DMS114 treated with DMSO at 0.1 percent for 48 hours (cell line): Measurements from ENCODE around the gene CPVL.

Experiments
- DNase-seq: peaks from one replicate; lab custom pipeline; 2025; ENCODE audit not compliant: unreplicated experiment; lab: John Stamatoyannopoulos, UW

The CPVL gene

DNA sequence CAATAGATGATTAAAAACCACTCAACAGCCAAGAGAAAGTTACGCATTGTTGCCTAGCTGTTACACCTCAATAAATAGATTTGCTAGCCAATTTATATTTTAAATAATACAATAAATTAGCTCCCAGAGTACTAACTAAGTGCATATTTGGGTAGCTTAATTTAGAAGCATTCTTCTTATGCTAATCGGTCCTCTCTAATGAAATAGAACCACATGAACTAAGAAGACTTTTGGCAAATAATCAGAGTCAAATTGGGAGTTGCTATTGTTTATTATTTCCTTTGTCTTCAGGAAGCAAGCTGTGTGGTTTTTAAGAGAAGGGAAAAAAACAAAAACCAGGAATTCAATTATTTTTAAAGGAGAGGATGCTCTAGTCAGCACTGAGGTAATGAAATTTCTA is 139.2 kb downstream of the CPVL start:
- no peak for DNase-seq

DNA sequence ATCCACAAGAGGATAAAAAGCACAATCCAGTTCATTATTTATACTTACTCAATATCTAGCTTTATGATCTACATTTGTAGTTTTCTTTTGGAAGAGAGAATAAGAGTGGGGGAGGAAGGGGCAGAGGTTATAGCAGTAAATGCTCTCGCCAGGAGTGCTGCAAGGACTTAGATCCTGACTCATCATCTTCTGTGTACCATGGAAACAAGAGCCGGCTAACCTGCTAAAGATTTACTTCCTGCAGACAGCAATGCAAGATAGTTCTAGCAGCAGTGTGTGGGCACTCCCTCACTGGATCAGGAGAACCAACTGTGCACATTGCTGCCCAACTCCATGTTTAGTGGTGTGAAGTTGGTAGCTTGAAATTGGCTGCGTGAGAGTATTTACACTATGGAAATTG is 140.5 kb downstream of the CPVL start:
- DNase-seq, result no peak

DNA sequence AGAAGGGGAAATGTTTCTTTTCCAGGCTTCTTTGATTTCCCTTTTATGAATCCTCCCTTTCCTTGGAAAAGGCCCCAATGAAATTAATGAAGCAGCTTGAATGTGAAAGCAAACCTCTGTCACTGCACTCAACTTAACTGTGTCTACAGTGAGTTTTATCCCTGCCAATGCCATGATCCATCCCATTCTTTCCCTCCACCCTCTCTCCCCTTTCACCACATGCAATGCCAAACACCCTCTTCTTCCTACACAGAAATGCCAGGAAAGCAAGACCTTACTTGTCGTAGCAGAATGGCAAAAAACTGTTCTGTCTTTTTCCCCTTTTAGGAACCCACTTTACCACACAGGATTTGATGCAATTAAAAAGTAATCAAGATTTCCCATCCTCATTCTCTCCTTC is 140.9 kb downstream of the CPVL start:
- no peak for DNase-seq

DNA sequence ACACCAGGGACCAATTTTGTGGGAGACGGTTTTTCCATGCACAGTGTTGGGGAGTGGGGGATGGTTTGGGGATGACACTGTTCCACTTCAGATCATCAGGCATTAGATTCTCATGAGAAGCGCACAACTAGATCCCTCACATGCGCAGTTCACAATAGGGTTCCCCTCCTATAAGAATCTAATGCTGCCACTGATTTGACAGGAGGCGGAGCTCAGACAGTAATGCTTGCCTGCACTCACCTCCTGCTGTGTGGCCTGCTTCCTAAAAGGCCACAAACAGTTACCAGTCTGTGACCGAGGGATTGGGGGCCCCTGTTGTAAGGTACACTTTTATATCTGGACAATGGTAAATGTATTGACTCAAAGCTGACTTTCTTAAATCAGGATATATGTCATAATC is 142.6 kb downstream of the CPVL start:
- no peak for DNase-seq

DNA sequence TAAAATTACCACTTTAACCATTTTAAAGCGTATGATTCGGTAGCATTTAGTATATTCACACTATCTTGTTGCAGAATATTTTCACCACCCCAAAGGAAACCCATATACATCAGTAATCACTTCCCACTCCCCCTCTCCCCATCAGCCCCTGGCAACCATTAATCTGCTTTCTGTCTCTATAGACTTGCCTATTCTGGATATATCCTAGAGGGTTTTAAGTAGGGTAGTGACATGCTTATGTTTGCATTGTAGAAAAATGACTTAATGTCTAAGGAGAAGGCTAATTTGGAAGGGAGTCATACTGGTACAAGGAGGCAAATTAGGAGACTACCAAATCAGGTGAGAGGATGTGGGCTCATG is 145.6 kb downstream of the CPVL start:
- DNase-seq, result no peak

DNA sequence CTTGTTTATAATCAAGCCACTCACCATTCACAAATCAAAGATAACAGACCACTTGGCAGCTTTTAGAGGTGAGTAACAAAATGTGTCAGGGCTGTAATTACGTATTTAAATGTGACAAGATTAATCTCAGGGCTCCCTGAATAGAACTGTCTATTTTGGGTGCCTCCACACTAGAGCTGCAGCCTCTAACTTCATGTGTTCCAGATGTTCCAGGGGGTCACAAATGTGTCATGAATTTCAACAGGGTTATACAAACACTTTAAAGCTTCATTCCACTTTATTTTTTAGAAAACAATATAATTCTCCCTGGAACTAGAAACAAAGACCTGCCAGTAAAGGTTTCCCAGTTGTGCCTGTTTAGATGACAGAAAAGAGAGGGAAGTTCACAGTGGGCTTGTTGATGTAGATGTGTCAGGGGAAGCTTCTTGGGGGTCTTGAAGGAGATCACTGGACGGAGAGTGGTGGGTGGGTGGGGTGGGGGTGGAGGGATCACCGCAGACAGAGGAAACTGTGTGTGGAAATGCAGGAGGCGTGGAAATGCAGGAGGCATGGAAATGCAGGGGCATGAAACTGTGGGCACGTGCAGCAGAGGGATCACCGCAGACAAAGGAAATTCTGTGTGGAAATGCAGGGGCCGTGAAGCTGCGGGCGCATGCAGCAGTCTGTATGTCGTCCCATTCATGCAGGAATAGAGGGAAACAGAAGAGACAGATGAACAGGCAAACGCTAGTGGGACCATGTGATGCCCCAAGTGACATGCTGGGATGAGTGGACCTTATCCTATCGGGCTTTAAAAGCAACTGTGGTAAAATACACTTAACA is 146.2 kb downstream of the CPVL start:
- DNase-seq, result no peak

DNA sequence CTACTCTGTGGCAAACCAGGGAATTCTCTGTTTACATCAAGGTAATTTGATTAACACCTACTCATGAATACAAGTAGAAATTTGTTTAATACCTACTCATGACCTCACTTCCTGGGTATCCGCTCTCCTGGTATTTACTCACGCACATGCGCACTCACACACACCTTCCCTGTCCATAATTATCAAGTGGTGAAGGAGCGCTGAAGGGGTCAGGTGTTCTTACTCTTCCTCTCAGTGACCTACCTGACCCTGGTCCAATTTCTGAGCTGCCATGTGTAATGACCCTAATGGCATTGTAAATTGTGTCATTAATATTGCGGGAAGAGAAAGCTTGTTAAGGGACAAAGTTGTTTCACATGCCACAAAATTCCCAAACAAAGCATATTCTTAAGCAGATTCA is 146.9 kb downstream of the CPVL start:
- no peak for DNase-seq

DNA sequence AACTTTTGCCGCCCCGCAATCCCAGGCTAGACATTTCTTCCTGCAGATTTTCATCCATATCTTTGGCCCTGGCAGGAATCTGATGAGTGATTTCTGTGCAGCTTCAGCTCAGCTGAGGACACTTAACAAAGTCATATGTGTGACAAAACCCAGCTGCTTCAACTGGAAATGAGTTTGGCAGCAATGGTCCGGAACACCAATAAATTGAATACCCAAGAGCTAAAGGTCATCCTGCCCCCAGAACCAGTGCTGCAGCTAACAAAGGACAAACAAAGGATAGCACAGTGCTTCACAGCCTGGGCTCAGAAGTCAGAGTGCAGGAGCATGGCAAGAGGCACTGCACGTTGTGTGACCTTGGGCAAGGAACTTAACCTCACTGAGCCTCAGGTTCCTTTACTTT is 148.2 kb downstream of the CPVL start:
- no peak for DNase-seq

DNA sequence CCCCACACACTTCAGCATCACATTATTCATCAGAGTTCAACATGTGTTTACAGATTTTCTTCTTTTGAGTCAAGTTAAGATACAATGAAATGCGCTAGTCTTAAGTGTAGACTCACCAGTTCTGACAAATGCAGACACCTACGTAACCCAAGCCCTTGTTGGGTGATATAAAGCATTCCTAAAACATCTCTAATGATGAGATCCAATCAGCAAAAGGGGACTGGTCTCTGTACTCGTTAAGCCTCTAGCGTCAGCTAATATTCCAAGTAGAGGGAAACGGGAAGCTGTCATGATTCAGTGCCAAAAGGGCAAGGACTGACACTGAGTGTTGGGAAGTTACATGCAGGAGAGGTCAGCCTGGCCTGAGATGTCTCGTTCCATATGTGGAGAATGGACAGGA is 149.5 kb downstream of the CPVL start:
- DNase-seq, result no peak

DNA sequence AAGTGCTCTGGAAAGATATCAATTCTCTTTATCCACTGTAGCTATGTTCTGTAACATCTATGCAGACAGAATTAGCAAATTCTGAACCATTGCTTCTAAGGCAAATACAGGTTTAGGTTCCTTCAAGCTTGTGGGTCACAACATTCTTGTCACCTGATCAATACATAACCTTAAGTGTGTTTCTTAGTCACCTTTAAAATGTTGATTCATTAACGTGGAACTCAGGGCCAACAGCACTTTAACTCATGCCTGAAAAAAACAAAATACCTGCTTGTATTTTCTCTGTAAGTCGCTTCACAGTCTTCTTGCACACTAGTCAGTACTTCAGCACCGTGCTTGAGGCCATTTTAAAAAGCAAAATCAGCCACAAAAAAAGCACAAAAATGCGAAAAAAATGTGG is 153.0 kb downstream of the CPVL start:
- DNase-seq, result no peak

DNA sequence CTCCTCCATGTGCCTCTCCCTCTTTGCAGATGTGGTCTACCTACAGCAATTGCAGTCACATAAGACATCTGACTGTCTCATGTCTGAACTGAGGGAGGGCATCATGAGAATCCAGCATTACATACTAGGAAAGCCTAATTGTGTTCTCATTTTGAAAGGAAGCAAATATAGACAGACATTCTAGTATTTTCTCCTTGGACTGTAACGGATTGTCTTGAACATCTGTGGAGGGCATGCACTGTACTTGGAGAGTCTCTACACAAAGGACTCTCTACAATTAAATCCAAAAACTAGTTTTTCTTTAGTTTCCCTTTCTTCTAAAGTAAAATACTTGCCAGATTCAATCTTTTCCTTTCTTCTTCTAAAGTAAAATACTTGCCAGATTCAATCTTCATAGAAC is 153.5 kb downstream of the CPVL start:
- no peak for DNase-seq

DNA sequence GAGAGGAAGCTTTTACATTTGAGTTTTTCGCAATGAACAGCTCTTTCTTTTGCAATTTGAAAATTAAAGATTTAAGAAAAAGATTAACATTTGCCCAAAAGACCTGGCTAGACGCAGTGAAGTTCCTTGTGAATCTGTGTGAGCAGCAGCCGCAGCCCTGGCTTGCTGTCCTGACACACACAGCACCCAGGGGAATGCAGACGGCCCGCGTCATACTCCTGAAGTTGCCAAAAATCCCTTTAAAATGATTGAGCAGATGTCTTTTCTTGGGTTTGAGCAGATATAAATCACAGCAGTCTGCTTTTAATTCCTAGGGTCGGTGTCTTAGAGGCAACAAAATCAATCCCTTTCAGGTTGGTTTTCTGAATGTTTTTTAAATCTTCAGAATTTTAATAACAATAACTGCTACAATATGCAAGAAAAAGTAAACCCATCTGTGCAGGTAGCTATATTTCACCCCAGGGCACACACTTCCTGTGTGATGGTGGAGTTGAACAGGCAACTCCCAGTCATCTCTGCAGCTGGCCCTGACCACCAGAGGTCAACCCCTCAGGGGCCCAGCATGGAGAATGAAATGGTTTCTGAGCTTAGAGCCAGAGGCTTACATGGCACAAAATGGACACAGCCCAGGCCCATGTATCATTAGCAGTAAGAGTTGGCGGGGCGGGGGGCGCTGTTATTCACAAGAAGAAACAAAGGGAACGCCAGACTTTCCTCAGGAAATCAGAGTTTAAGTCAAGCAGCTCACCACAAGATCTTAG is 156.0 kb downstream of the CPVL start:
- no peak for DNase-seq

DNA sequence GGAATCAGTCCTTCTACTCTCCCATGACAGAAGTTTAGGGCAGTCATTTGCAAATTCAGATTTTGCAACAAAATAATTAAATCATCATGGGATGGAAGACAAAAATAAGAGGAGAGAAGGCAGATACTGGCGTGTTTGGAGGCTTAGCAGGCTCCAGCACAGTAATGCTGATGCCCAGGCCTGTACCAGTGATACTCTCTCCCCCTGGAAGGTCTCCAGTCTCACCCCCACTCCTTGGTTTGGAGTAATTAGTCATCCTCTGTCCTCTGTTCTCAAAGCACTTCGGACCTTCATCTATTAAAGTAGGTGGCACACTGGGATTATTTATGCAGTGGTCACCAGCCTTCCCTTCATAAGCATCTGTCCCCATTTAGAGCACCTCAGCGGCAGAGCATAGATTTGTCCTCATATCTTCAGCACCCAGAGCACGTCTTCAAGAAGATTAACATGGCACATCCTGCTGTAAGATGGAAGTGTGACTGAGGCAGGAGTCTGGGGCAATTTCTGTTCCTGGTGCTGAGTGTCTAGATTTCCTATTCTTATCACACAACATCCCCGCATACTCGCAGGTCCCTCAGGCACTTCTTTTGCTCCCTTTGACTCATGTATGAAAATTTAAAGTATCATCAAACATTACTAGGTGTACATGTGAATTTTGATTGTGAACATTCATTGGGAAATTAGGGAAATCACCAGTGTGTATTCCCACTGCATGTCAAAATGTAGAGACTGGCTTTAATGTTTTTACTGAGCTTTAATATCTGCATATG is 156.9 kb downstream of the CPVL start:
- no peak for DNase-seq

DNA sequence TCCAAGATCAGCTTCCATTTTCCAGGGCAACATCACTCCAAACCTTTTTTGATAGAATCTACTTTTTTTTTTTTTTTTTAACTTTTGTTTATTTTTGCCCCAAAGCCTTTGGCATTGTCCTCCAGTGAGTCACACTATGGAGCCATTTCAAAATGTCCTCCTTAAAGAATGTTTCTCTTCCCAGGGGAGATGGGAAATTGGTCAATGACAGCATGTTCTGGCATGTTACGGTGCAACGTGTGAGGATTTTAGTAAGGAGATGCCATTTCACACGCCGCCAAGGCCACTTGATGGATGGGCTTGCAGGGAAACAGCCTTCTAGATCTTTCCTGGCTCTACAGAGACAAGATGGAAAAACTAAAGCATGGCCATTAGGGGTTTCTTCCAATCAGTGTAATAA is 157.5 kb downstream of the CPVL start:
- DNase-seq, result no peak

DNA sequence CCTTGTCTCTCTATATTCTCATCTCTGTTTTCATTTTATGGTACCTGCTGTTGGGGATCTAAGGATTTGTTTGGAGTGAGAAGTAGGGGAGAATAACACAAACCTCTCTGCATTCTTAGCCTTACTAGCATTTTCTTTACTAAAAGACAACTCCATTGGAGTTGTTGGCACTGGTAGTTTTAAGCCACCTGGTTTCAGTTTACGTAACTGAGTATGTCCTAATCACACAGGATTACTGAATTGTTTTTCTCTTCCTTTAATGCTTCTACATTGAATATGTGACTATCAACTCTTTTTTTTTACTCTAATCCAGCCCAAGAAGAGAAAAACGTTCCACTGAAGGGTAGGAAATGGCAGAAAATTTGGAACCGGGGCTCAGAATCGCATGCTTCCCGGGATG is 158.2 kb downstream of the CPVL start:
- no peak for DNase-seq

DNA sequence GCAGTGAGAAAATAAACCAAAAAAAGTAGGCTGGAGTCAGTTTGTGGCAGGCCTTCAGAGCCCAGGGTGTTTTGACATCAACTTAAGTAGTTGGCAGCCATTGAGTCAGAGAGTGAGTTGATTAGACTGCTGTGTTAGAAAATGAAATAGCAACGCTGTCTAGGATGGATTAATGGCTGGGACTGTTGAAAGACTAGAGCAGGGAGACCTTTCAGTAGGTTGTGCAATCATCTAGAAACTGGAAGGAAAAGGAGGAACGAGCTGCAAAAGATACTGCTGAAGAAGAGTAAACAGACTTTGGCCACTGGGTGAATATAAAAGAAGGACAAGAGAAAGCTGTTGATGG is 159.6 kb downstream of the CPVL start:
- no peak for DNase-seq

DNA sequence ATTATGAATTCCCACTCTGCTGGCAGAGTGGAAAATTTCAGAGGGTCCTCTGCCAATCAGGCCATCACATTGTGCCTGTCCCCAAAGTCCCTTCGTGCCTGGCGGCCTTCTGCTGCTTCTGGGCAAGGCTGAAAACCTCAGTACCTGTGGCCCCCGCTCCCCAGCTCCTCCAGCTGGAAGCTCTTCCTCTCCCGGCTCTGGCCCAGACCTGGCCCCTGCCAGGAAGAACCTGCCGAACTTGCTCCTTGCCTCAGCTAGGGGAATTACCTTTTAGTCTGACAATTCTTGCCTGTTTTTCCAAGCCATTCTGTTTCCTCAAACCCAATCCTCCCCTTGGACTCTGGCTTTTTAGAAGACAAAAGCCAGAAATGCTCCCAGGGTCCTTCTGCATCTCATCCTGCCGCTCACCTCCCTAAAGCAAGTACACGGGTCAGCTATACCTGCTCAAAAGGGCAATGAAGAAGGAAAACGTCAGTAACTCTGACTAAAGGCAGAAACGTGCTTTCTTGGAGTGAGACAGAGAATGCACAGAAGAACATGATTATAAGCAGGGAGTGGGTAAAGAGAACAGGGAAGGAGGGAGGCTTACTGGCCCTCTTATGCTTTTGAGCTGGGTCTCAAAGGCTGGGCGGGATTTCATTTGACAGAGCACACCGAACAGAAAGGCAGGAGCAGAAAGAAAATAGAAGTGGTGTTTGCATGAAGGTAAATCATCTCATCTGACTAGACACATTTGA is 160.1 kb downstream of the CPVL start:
- no peak for DNase-seq

DNA sequence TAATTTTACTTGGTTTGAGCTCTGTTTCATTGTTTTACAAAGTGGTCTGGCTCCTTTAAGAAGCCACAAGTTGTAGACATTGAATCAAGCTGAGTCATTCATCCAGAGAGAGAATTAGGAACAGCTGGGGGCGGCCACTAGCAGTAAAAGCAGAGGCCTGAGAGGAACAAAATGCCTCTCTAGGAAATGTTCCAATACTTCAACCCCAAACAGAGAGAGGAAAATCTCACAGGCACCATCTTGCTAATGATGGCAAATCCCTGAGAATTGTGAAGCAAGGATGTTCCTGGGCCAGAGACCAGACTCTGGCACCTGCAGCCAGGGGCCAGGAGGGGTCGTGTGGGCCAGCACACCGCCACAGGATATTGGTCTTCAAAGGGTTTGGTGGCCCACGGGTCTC is 161.7 kb downstream of the CPVL start:
- no peak for DNase-seq

DNA sequence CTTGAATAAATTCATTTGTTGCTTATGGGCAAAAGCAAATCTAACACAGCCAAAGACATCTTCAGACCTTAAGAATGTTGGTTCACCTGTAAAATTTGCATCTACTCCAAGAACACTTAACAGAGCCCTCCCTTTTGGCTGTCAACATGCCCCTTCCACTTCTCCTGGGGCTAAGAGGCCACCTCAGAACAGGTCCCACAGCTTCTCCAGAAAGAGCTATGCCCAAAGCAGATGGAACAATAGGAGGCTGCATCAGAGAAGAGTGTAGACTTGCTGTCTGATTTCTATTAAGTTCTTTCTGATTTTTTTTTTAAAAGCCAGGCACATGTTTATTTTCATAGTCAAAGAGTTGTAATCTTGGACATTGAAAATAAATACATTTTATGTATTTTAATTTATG is 162.1 kb downstream of the CPVL start:
- no peak for DNase-seq

DNA sequence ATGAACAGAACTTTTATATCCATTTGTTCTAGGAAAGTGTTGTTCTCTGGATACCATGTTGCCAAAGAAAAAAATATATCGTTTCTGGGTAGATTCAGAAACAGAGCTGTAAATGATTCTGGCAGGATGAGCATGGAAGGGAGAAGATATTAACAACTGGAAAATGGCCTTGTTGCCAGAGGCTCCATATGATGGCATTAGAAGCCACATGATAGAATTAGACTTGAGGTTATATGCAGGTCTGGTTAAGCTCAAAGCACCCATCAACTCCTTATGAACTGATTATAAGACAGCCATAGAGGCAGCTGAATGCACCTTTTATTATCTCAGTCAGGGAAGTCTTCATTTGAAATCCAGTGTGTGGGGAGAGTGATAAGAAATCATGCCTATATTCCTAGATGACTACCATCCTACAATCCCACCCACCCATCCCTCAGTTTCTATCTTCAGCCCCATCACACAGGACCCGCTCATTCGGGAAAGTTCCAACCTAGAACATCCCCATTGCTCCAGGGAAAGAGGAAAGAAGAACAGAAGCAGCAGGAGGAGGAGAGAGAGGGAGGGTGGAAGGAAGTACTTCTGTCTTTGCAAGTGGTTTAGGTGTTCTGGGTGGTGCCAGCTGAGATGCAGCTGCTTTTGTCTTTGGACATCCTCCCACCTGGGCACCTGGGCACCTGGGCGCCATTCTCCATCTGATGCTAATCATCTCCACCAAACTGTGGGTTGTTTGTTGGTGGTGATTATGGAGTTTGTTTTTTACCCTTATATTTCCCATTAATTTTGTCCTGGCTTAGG is 162.7 kb downstream of the CPVL start:
- DNase-seq, result no peak

DNA sequence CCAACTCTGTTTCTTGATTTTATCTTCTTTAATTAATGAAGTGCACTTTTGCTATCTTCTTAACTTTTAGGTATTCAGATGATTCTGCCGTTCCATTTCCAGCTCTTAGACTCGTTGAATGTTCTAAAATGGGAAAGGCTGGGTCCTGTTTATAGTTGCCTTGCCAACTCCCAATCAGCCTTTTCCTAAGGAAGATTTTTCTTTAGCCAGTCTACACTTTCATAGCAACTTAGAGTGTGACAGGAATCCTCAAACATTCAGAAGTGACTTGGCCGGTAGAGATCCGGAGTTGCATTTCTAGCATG is 165.2 kb downstream of the CPVL start:
- DNase-seq, result no peak
